ENCODE results near the gene HIVEP2. TPM values are rescaled to one million over a fixed set of nuclear protein-coding genes. Genes with fewer than 3 reads are reported as not detected.
A peak's percentile ranks its signal among the peaks of the same experiment; 100 is the strongest.

HIVEP2 gene
- total RNA-seq, 3 donors from 2014 or later (not counting 1 experiment from before 2014, with no cell fraction given): 14.6 to 21.6 (median 18.7) TPM

DNA sequence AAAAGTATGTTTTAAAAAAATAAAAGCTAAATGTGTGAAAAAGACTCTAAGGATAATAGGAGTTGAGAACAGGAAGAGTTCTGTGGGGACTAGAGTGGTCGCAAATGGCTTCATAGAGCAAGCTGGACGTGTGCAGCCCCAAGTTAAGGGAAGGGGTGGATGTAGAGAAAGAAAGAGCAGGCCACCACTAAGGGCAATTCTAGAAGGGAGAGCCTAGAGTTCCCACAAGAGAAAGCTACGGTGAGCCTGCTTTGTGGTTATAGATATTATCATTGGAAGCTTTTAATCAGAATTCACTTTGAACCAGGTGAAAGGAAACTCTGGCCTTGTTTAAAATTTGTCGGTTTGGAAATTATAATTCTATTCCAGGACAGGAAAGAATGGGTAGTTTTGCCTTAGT lies 101.6 kb downstream of the HIVEP2 start:
- H3K9me3 Mint-ChIP-seq: no peaks in the 10 kb centered on the region

DNA sequence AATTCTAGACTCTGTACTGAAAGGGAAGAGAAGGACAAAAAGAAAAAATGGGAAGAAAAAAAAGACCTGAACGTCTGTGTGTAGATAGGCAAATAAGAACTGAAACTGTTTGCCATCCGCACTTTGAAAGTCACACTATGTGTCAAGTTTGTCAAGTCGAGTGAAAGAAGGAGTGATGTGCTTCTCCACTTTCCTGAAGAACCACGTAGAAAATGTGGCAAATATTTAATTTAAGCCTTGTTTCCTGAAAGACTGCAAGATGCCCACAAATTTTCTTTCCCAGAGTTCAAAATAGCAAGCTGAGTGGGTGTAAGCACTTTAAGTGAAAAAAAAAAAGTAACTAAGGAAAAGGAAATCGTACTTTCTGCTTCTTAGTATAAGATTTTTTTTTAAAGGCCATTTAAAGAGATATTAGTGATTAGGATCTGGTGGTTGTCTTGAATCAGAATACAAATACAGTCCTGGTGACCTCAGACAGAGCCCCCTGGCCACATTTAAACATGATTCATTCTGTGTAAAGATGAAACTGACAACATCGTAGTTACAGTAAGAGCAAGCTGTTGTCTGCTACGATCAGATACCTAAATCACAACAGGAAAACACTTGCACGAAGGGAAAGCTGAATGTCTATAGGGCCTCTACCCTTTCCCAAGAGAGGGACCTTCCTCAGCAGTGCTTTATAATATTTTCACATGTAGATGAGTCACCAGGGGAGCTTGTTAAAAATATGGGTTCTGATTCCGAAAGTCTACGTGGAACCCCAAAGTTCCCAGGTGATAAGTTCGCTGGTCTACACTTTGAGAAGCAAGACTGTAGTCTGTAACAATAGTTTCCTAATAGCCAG lies 102.3 kb downstream of the HIVEP2 start:
- H3K9me3 Mint-ChIP-seq: no peaks in the 10 kb centered on the region
- Histone ChIP-seq H3K27ac (ENCODE audit: low read length) (peak overlapping the region; percentile 63), H3K4me1 (ENCODE audit: control insufficient read depth, insufficient read depth, low read length) (peaks cover 21% of the 10 kb centered on the region)

More for the DNA sequence above, 101.6 kb downstream of the HIVEP2 start:
- no peaks in the 10 kb centered on the region for H3K27me3 ChIP-seq (ENCODE audit: control insufficient read depth, insufficient read depth, low read length)
- Mint-ChIP-seq H3K4me3 (peak overlapping the region; percentile 84), H3K4me1 (peaks cover 44 to 55% of the 10 kb centered on the region in 2 donors), H3K27ac (peak overlapping the region; percentile 93), H3K36me3 (no peaks in the 10 kb centered on the region), H3K27me3 (ENCODE audit: low read depth in 2 of 2) (no peaks in the 10 kb centered on the region)
- no peaks in the 10 kb centered on the region for H3K36me3 ChIP-seq (ENCODE audit: control insufficient read depth, insufficient read depth, low read length)
- ATAC-seq: no peak
- 24% methylated on average over 4 of the region's 4 CpGs for WGBS (ENCODE audit: insufficient coverage)
- TF ChIP-seq, protein P1, sequence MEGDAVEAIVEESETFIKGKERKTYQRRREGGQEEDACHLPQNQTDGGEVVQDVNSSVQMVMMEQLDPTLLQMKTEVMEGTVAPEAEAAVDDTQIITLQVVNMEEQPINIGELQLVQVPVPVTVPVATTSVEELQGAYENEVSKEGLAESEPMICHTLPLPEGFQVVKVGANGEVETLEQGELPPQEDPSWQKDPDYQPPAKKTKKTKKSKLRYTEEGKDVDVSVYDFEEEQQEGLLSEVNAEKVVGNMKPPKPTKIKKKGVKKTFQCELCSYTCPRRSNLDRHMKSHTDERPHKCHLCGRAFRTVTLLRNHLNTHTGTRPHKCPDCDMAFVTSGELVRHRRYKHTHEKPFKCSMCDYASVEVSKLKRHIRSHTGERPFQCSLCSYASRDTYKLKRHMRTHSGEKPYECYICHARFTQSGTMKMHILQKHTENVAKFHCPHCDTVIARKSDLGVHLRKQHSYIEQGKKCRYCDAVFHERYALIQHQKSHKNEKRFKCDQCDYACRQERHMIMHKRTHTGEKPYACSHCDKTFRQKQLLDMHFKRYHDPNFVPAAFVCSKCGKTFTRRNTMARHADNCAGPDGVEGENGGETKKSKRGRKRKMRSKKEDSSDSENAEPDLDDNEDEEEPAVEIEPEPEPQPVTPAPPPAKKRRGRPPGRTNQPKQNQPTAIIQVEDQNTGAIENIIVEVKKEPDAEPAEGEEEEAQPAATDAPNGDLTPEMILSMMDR (IDR thresholded peaks at IDR 0.05): no peak
- intact Hi-C loops (cut with micrococcal nuclease): loop anchor here (2.0 to 5.0 kb wide), 2 partner anchors 13 to 44 kb away; no protein-coding TSS in a partner anchor
- H3K4me1 ChIP-seq (ENCODE audit: control insufficient read depth, insufficient read depth, low read length): peaks cover 21% of the 10 kb centered on the region
- DNase-seq: peak in 1 of 2 donors; percentile 59
- no peaks in the 10 kb centered on the region for H3K9me3 ChIP-seq (ENCODE audit: control insufficient read depth, insufficient read depth, low read length)
- no peak overlapping the region for H3K4me3 ChIP-seq (ENCODE audit: low read length)
- peak overlapping the region; percentile 63 for H3K27ac ChIP-seq (ENCODE audit: low read length)

DNA sequence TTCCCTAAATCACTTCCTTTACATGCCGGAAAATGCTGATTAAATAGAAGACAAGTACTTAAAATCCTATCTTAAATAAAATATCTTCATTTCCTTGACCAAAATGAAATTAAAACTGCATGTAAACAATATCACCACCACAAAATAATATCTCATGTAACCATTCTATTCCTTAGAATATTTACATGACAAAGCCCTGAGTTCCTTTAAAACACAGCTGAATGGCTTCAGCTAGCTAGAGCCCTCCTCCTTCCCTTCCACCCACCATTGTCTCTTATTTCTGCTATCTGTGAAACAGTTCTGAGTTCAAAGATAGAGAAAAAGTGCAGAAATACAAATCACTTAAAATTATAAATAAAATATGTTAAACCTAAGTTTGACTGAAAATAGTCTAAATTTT lies 103.1 kb downstream of the HIVEP2 start:
- TF ChIP-seq, protein P1 (IDR thresholded peaks at IDR 0.05): no peak
- 100% methylated on average over 1 of the region's 1 CpG for WGBS (ENCODE audit: insufficient coverage)
- H3K9me3 ChIP-seq (ENCODE audit: control insufficient read depth, insufficient read depth, low read length): no peaks in the 10 kb centered on the region
- Mint-ChIP-seq H3K27me3 (ENCODE audit: low read depth in 2 of 2) (no peaks in the 10 kb centered on the region), H3K4me1 (peaks cover 44 to 51% of the 10 kb centered on the region in 2 donors), H3K36me3 (no peaks in the 10 kb centered on the region), H3K9me3 (no peaks in the 10 kb centered on the region), H3K4me3 (peak overlapping the region; percentile 84), H3K27ac (peak overlapping the region; percentile 93)
- peak overlapping the region; percentile 17 for H3K4me3 ChIP-seq (ENCODE audit: low read length)
- peaks cover 21% of the 10 kb centered on the region for H3K4me1 ChIP-seq (ENCODE audit: control insufficient read depth, insufficient read depth, low read length)
- no peak for DNase-seq
- intact Hi-C loops (cut with micrococcal nuclease): loop anchor here (2.0 to 5.0 kb wide), 2 partner anchors 15 to 45 kb away; no protein-coding TSS in a partner anchor
- no peaks in the 10 kb centered on the region for H3K36me3 ChIP-seq (ENCODE audit: control insufficient read depth, insufficient read depth, low read length)
- ATAC-seq: no peak
- peak overlapping the region; percentile 63 for H3K27ac ChIP-seq (ENCODE audit: low read length)
- H3K27me3 ChIP-seq (ENCODE audit: control insufficient read depth, insufficient read depth, low read length): no peaks in the 10 kb centered on the region

More for the DNA sequence above, 102.3 kb downstream of the HIVEP2 start:
- Mint-ChIP-seq H3K27me3 (ENCODE audit: low read depth in 2 of 2) (no peaks in the 10 kb centered on the region), H3K4me1 (peaks cover 44 to 50% of the 10 kb centered on the region in 2 donors), H3K27ac (peak overlapping the region; percentile 93), H3K4me3 (peak overlapping the region; percentile 84), H3K36me3 (no peaks in the 10 kb centered on the region)
- TF ChIP-seq, protein P1 (IDR thresholded peaks at IDR 0.05): no peak
- H3K4me3 ChIP-seq (ENCODE audit: low read length): peak overlapping the region; percentile 17
- 17% methylated on average over 9 of the region's 11 CpGs for WGBS (ENCODE audit: insufficient coverage)
- DNase-seq (peak in 1 of 2 donors; percentile 84), ATAC-seq (peak; percentile 60 to 79 (median 69))
- H3K27me3 ChIP-seq (ENCODE audit: control insufficient read depth, insufficient read depth, low read length): no peaks in the 10 kb centered on the region
- no peaks in the 10 kb centered on the region for H3K36me3 ChIP-seq (ENCODE audit: control insufficient read depth, insufficient read depth, low read length)
- H3K9me3 ChIP-seq (ENCODE audit: control insufficient read depth, insufficient read depth, low read length): no peaks in the 10 kb centered on the region
- intact Hi-C loops (cut with micrococcal nuclease): loop anchor here (2.0 to 5.0 kb wide), 2 partner anchors 14 to 45 kb away; no protein-coding TSS in a partner anchor

All from natural killer cell (primary cell).